GM19099 (cell line): ENCODE data around the gene PDE8A.

Experiments
- POLR2A ChIP-seq: IDR thresholded peaks from 3 replicates; pipeline ENCODE4 v1.6.1; 2011; ENCODE audit warnings: low read depth; ENCODE audit not compliant: insufficient read length; ENCODE audit errors: extremely low read depth

Gene PDE8A

DNA sequence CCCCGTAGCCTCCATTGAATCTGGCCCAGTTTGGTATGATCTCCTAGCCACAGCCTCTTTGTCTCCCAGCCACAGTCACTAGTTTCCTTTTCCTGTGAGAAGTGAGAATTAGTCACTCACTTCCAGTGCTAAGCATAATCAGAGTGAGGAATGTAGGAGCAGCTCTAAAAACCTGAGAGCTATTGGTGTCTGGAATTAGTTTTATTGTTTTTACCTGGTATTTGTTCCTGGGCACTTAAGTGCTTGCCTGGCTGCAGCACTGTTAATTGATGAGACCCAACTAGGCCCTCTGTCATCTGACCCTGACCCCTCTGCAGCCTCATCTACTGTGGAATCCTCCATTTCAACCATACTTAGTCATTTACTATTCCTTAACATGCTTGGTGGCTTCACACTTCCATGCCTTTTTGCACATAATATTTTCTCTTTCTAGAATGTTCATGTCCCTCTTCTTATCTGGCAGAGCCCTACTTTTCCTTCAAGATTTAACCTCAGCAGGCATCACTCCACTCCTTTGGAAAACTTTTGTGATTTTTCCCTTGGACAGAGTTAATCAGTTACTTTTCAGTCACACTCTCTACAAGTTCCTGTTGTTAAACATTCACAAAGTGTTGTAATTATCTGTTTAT is 48.8 kb downstream of the PDE8A start:
- TF ChIP-seq POLR2A = no peak

DNA sequence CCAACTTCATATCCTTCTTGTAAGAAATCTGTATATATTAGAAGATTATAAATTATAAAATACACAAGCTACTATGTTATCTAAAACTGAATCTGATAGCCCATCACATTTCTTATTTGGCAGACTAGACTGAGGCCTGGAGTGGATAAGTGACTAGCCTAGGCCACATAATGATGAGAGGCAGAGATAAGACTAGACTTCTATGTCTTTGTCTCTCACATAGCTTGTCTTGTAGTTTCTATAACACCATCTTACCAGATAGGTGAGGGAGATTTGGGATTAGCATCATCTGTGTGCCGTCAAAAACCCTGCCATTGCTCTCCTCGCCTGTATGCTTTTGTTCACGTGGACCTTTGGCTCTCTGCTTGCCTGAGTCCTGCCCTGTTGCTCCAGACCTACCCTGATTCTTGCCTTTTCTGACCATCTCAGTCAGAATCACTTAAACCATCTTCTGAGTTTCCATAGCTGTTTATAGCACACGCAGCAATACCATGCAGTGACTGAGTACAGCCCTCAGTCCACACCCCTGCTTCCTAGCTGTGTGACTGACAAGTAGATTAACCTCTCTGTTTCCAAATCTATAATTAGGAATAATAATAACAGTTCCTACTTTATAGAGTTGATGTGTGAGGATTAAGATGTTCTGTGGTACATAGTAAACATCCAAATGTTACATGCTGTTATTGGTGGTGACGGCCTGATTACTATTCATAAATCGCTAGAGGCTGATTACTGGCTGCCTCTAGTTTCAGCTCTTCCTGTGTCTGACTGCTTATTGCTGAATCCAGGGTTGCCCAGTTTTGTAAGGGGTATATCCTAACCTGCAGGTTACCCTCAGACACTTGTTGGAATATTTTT is 49.7 kb downstream of the PDE8A start:
- no peak for TF ChIP-seq POLR2A

DNA sequence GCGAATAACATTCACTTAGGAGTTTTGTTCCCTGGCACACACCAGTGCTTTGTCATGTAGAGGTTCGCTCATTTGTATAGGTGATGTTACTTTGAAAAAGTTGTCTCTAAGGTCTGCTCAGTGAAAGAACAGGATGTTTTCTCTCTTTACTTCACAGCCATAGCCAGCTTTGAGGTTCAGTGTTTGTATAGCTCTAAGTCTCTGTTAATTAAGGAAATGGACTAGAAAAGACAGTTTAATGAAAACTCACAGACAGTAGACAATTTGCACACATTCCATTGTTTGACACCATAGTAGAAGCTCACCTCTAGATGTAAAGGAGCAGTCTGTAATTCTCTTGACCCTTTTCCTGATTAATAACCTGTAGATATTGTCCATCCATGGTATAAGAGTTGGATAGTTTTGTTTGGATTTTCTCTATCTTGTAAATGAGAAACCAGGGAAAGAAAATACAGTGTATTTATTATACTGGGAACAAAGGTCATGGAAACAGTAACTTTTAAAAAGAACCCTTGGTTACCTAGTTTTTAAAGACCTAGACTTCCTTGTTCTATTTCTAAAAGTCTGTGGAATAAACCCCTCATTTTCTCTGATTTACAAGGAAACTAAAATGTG is 50.4 kb downstream of the PDE8A start:
- TF ChIP-seq POLR2A = no peak

DNA sequence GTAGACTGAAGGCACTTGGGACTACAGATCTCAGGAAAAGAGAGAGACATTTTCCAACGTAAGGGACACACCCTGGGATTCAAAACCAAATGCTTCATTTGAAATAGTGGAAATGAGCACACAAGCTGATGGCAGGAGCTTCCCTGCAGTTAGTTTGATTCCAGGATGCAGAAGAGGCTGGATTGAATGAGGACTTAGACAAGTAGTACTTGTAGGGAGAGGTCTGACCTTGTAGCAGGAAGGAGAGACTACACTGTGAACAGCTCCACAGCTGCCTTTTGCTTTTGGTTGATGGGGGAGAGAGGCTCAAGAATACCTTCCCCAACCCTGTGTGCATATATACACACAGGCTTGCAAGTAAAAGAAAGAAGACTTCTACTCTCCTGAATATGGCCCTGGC is 51.5 kb downstream of the PDE8A start:
- no peak for TF ChIP-seq POLR2A

DNA sequence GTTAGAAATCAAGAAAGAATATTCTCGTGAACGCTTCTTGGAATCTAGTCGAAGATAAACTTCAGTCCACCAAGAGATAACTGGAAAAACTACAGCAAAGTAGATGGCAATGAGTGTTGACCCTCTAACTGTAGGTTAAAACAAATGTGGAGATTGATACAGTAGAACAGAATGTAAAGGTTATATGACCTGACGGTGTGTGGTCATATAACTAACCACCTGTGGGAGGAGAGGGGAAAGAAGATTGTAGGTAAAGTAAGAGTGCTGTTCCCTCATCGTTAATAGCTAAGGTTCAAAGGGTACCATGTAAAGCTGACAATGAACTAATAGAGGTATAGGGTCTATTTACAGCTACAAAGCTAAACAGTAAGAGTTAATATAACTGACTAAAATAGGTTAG is 52.6 kb downstream of the PDE8A start:
- TF ChIP-seq POLR2A = no peak

DNA sequence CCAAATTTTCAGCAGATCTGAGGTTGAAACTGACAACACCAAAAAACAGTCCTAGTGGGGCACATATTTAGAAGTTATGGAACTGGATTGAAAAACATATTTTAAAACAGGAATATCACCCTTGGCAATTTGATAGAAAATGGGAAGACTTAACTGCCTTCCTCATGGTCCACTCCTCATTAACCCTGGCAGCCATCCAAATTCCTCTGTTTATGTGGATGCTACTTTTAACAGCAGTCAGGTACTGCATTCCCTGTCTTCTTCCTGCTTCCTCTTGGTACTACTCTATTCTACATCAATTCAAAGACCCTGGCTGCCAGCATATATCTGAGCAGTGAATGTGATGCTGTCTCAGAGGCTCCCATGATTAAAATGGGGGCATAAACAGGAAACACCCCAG is 54.3 kb downstream of the PDE8A start:
- no peak for TF ChIP-seq POLR2A

DNA sequence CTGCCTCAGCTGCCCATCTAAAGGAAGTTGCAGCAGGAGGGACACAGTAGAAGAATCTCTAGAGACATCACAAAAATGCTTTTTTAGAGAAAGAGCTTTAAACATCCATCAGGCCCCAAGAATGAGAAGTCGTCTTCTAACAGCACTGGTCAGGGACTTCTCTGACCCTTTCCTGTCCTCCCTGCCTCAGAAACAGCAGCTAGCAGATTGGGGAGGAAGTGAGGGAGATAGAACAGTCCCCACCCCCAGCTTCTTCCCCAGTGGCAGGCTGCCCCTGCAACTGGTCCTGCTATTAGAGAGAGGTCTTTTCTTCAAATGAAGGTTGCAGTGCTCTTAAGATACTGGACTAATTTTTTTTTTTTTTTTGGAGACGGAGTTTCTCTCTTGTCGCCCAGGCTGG is 55.1 kb downstream of the PDE8A start:
- TF ChIP-seq POLR2A = no peak

DNA sequence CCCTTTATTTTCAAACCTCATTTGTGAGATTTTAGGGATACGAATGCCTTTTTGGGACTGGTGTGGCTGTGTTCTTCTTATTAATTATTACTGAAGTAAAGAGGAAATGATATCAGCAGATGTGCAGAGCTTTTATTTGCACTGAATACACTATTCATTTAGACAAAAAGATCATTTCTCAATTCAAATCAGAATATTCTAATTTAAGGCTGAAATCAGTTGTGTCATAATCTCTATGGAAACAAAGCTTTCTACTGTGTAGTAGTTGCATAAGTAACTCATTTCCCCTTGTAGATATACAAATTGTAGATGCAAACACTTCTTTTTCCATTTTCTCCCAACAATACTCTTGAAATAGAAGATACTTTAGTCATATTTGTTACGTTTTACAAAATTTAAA is 56.0 kb downstream of the PDE8A start:
- TF ChIP-seq POLR2A = no peak

DNA sequence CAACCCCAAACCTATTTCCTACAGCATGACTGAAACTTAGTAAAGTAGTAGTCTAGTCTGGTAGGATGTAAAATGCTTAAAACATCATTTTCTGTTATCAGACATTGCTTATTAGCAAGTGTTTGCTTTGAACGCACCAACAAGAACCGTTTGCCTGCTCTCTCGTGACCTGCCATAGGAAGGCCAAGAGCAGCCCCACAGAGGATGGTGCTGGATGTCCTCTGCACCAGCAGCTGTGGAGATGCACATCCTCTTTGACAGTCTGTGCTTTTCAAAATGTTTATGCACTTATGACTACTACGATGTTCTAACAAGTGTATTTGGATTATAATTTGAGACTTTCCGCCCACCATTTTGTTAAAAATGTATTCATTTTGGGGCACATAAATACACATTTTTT is 59.6 kb downstream of the PDE8A start:
- TF ChIP-seq POLR2A = no peak

DNA sequence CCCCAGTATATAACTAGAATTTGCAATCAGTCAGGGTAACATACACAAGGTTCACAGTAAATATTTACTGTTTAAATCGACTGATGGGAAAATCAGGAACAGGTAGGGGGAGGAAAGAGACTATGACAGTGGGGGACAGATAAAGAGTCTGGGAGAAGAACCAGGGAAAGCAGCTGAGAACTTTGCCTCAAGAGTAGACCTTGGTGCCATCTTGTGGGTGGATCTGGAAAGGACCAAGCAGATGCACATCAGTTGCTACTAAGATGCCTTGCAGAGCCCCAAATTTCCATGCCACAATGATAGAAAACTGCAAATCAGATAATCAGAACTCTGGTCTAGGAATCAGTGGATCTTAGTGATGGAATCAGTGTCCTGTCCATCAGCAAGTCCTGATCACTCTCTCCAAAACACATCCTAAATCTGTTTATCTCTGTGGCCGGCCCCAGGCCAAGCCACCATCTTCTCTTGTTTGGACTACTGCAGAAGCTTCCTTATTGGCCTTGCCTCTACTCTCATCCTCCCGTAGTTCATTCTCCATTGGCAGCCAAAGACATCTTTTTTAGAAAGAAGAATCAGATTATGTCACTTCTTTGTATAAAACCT is 62.7 kb downstream of the PDE8A start:
- TF ChIP-seq POLR2A = no peak

DNA sequence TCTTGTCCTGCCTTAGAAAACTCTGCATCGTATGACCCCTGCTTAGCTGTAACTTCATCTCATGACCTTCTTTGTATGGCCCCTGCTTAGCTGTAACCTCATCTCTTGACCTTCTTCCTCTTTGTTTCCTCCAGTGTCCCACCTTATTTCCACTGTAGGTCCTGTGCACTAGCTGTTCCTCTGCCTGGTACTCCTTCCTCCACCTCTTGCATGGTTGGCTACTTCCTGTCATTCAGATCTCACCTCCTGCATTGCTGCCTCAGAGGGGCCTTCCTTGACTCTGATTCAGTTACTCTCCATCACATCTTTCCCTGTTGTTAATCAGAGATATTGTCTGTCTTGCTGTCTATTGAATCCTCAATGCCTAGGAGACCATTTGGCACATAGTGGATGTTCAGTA is 63.2 kb downstream of the PDE8A start:
- TF ChIP-seq POLR2A = no peak

DNA sequence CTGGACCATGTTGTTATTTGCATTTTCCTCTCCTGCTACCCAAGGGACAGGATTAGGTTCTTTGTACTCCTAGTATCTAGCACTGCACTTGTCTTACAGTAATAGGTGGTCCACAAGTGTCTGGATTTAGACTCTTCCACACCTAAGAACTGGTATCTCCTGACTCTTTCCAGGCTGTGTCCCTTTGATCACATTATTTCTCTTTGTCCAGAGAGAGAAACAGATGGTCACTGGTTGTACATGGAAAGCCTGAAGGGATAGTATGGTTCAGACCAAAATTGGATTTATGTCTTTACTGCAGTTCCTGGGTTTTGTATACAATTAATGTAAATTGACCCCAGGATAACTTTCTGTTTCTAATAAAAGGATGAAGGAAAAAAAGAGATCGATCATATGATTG is 64.0 kb downstream of the PDE8A start:
- no peak for TF ChIP-seq POLR2A

DNA sequence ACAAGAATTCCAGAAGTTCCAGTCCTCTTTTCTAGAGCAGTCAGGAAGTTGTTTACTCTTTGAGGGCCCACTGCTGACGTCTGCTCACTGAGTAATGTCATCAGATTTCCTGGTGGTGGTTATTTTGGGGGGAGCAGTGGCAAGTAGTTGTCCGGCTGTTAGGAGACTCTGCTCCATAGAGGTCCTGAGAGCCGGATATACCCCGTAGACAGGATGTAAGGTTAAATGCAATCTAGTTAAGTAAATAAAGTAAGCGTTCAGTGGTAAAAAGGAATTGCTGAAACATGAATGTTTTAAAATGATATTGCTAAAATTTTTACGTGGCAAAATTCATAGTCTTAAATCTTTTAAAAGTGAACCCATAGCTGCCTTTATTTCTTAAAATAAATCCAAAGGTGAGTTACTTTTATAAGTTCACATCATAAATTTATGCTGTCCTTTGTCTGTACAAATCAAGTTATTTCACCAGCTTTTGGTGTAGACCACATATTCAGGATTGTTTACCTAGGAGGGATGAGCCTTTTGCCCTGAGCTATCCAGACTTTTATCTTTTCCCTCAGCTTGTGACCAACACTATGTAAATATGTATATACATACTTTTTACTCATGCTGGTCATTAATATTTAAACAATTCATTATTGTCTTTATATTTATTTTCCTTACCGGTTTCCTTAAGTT is 65.8 kb downstream of the PDE8A start:
- no peak for TF ChIP-seq POLR2A

DNA sequence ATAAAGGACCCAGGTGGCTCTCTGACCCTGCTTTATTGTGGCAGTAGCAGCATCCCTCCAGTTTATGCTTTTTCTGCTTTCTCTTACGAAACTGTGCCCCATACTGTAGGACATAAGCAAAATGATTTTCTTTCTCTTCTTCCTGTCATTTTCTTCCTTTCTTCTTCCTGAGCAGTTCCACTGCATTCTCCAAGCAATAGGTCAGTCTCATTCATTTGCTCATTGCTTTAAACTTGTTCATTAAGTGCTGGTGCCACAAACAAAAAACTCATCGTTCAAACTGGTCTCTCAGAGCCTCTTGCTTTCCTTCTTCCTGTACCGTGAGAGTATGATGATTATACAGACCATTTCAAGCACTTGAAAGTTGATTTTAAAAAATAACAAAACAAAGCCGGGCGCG is 66.8 kb downstream of the PDE8A start:
- TF ChIP-seq POLR2A = no peak

DNA sequence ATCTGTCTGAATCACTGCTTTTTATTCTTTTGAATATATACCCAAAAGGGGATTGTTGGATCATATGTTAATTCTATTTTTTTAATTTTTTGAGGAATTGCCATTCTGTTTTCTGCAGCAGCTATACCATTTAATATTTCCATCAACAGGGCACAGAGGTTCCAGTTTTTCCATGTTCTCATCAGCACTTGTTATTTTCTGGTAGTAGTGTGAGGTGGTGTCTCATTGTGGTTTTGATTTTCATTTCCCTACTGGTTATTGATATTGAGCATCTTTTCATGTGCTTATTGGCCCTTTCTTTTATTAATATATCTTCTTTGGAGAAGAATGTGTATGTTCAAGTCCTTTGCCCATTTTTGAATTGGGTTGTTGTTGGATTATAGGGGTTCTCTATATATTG is 68.1 kb downstream of the PDE8A start:
- TF ChIP-seq POLR2A = no peak
